ENCODE measurements around the gene RALGAPA2.

RALGAPA2 gene

GRCh38 chr20:20344476-20344875 is 368.0 kb downstream of the RALGAPA2 start:
- no peak for ATAC-seq
- TF ChIP-seq ARNTL (CRISPR knock-in tag; IDR thresholded peaks at IDR 0.05; ENCODE audit: borderline replicate concordance, low read depth) = no peak
- no peak for TF ChIP-seq RARB (CRISPR knock-in tag; IDR thresholded peaks at IDR 0.05)
- no peak for TF ChIP-seq ESRRG (CRISPR knock-in tag; IDR thresholded peaks at IDR 0.05)

GRCh38 chr20:20343932-20344331 is 368.5 kb downstream of the RALGAPA2 start:
- no peak for ATAC-seq
- TF ChIP-seq TCF4 (CRISPR knock-in tag; IDR thresholded peaks at IDR 0.05; ENCODE audit: borderline replicate concordance) (no peak), TSHZ2 (CRISPR knock-in tag; IDR thresholded peaks at IDR 0.05) (no peak), PPARA (CRISPR knock-in tag; IDR thresholded peaks at IDR 0.05; ENCODE audit: borderline replicate concordance) (no peak), ZC3H10 (CRISPR knock-in tag; IDR thresholded peaks at IDR 0.05) (no peak), CSRNP3 (CRISPR knock-in tag; IDR thresholded peaks at IDR 0.05) (no peak)
